H9 (cell line): Measurements from ENCODE around the gene ZFAND3. TPM values are rescaled to one million over a fixed set of nuclear protein-coding genes. Genes with fewer than 3 reads are reported as not detected.
A peak's percentile ranks its signal among the peaks of the same experiment; 100 is the strongest.

Source experiments
- DNase-seq: peaks from one replicate; pipeline ENCODE4 v3.0.0-alpha.2; 2017
- H2AFZ ChIP-seq: one replicate; pipeline ENCODE4 v1.6.1; 2013; ENCODE audit warnings: mild to moderate bottlenecking, low read length, control low read depth, moderate library complexity
- H2AK5ac ChIP-seq: 2 replicates; pipeline ENCODE4 v1.6.1; 2013; ENCODE audit warnings: low read length, control low read depth, mixed read lengths; ENCODE audit not compliant: insufficient read length
- H2BK120ac ChIP-seq: one replicate; pipeline ENCODE4 v1.6.1; 2013; ENCODE audit warnings: low read depth, mild to moderate bottlenecking, low read length, control low read depth, inconsistent platforms; ENCODE audit not compliant: poor library complexity, severe bottlenecking
- H2BK12ac ChIP-seq: 2 replicates; pipeline ENCODE4 v1.6.1; 2013; ENCODE audit warnings: low read length, control low read depth, mixed read lengths, low read depth; ENCODE audit not compliant: insufficient read length
- H2BK15ac ChIP-seq: 2 replicates; pipeline ENCODE4 v1.6.1; 2013; ENCODE audit warnings: low read depth, low read length, control low read depth
- H2BK20ac ChIP-seq: one replicate; pipeline ENCODE4 v1.6.1; 2013; ENCODE audit warnings: low read depth, mild to moderate bottlenecking, low read length, control low read depth, inconsistent platforms; ENCODE audit not compliant: poor library complexity, severe bottlenecking
- H2BK5ac ChIP-seq: 2 replicates; pipeline ENCODE4 v1.6.1; 2013; ENCODE audit warnings: low read length, control low read depth, mixed read lengths; ENCODE audit not compliant: insufficient read length
- H3K14ac ChIP-seq: 2 replicates; pipeline ENCODE4 v1.6.1; 2013; ENCODE audit warnings: low read length, control low read depth; ENCODE audit not compliant: insufficient read depth
- H3K18ac ChIP-seq: 2 replicates; pipeline ENCODE4 v1.6.1; 2013; ENCODE audit warnings: low read depth, mild to moderate bottlenecking, mixed read lengths, low read length, control low read depth; ENCODE audit not compliant: insufficient read length
- H3K23ac ChIP-seq: 2 replicates; pipeline ENCODE4 v1.6.1; 2013; ENCODE audit warnings: low read length, control low read depth, mixed read lengths, low read depth; ENCODE audit not compliant: insufficient read length
- H3K23me2 ChIP-seq: 2 replicates; pipeline ENCODE4 v1.6.1; 2013; ENCODE audit warnings: low read depth, mild to moderate bottlenecking, mixed read lengths, low read length, control low read depth; ENCODE audit not compliant: insufficient read length, poor library complexity, severe bottlenecking
- H3K27ac ChIP-seq: 2 replicates; pipeline ENCODE4 v1.5.1; 2013; ENCODE audit warnings: low read length, control low read depth, mixed read lengths, low read depth; ENCODE audit not compliant: insufficient read length
- H3K27me3 ChIP-seq: 2 replicates; pipeline ENCODE4 v1.6.1; 2013; ENCODE audit warnings: low read length, control low read depth, inconsistent platforms; ENCODE audit not compliant: insufficient read depth
- H3K4ac ChIP-seq: 2 replicates; pipeline ENCODE4 v1.6.1; 2013; ENCODE audit warnings: low read depth, mild to moderate bottlenecking, control low read depth, inconsistent platforms, low read length, moderate library complexity
- H3K4me1 ChIP-seq: 2 replicates; pipeline ENCODE4 v1.6.1; 2013; ENCODE audit warnings: low read length, control low read depth, inconsistent platforms; ENCODE audit not compliant: insufficient read depth
- H3K4me2 ChIP-seq: 2 replicates; pipeline ENCODE4 v1.6.1; 2013; ENCODE audit warnings: low read length, control low read depth, mixed read lengths; ENCODE audit not compliant: insufficient read length, insufficient read depth
- H3K56ac ChIP-seq: 2 replicates; pipeline ENCODE4 v1.6.1; 2013; ENCODE audit warnings: low read depth, mild to moderate bottlenecking, mixed read lengths, low read length, control low read depth; ENCODE audit not compliant: insufficient read length
- H3K79me1 ChIP-seq: 2 replicates; pipeline ENCODE4 v1.6.1; 2013; ENCODE audit warnings: low read depth, mild to moderate bottlenecking, moderate library complexity, low read length, control low read depth, inconsistent platforms; ENCODE audit not compliant: insufficient read depth, poor library complexity, severe bottlenecking
- H3K79me2 ChIP-seq: 2 replicates; pipeline ENCODE4 v1.6.1; 2013; ENCODE audit warnings: low read length, control low read depth, inconsistent platforms; ENCODE audit not compliant: insufficient read depth
- H3K9ac ChIP-seq: 2 replicates; pipeline ENCODE4 v1.6.1; 2013; ENCODE audit warnings: low read length, control low read depth, mixed read lengths; ENCODE audit not compliant: insufficient read length; ENCODE audit errors: extremely low read depth
- H3K9me3 ChIP-seq: one replicate; pipeline ENCODE4 v1.6.1; 2013; ENCODE audit warnings: low read depth, low read length, inconsistent platforms; ENCODE audit not compliant: control insufficient read depth
- H3T11ph ChIP-seq: one replicate; pipeline ENCODE4 v1.6.1; 2013; ENCODE audit warnings: mild to moderate bottlenecking, low read length, control low read depth, inconsistent platforms
- H4K20me1 ChIP-seq: one replicate; pipeline ENCODE4 v1.6.1; 2013; ENCODE audit not compliant: control insufficient read depth, insufficient read length, insufficient read depth
- H4K5ac ChIP-seq: 2 replicates; pipeline ENCODE4 v1.6.1; 2013; ENCODE audit warnings: low read depth, mild to moderate bottlenecking, mixed read lengths, low read length, control low read depth; ENCODE audit not compliant: insufficient read length
- H4K8ac ChIP-seq: replicated peaks from 2 replicates; pipeline ENCODE4 v1.6.1; 2013; ENCODE audit warnings: low read length, control low read depth, mixed read lengths, low read depth; ENCODE audit not compliant: insufficient read length
- H4K91ac ChIP-seq: 2 replicates; pipeline ENCODE4 v1.6.1; 2013; ENCODE audit warnings: low read depth, mild to moderate bottlenecking, moderate library complexity, mixed read lengths, low read length, control low read depth; ENCODE audit not compliant: insufficient read length
- H3K27ac Mint-ChIP-seq, 3 experiments: 2 replicates in 2 of 3; 3 replicates in 1 of 3; pipeline ENCODE4 v1.8.0; 2020 to 2021; ENCODE audit warnings: mixed read lengths in 3 of 3, mild to moderate bottlenecking in 1 of 3, moderate library complexity in 1 of 3
- H3K27me3 Mint-ChIP-seq: 2 replicates; pipeline ENCODE4 v1.8.0; 2021; ENCODE audit warnings: low read depth, mild to moderate bottlenecking, moderate library complexity, mixed read lengths
- H3K36me3 Mint-ChIP-seq, 3 experiments: 2 replicates in 2 of 3; 3 replicates in 1 of 3; pipeline ENCODE4 v1.8.0; 2020 to 2021; ENCODE audit warnings: low read depth in 3 of 3, mixed read lengths in 3 of 3; ENCODE audit not compliant: insufficient read depth in 1 of 3
- H3K4me1 Mint-ChIP-seq, 2 experiments: 2 replicates each; pipeline ENCODE4 v1.8.0; 2020; ENCODE audit warnings: mixed read lengths in 2 of 2
- H3K4me3 Mint-ChIP-seq, 2 experiments: 2 replicates in 1 of 2; 3 replicates in 1 of 2; pipeline ENCODE4 v1.8.0; 2020 to 2021; ENCODE audit warnings: mild to moderate bottlenecking in 2 of 2, mixed read lengths in 2 of 2, moderate library complexity in 1 of 2
- H3K9me3 Mint-ChIP-seq, 2 experiments: 2 replicates in 1 of 2; 3 replicates in 1 of 2; pipeline ENCODE4 v1.8.0; 2020; ENCODE audit warnings: mild to moderate bottlenecking in 2 of 2, mixed read lengths in 2 of 2, moderate library complexity in 1 of 2
- CTCF ChIP-seq: fragments of 200-600 bp; sonication (generic); conservative IDR thresholded peaks from 3 replicates; pipeline ENCODE4 v1.8.0; 2021; ENCODE audit warnings: antibody characterized with exemption, mild to moderate bottlenecking
- WGBS: extraction: QIAGEN DNeasy Blood & Tissue Kit; methylation state at CpG from one replicate; pipeline ENCODE4 v1.1.7; 2013; ENCODE audit warnings: missing lambda C conversion rate, low lambda C conversion rate, mixed read lengths; ENCODE audit not compliant: insufficient read length; ENCODE audit errors: extremely low coverage; 5-methylcytosine and 5-hydroxymethylcytosine counted together
- total RNA-seq: library from RNA; stranded (reverse); gene quantifications from 2 replicates; pipeline ENCODE4 v1.2.1, GENCODE V29; 2021

ZFAND3 gene
- total RNA-seq, 1 experiment from 2014 or later: 57.7 TPM

GRCh38 chr6:38193481-38194281 lies 374.2 kb downstream of the ZFAND3 start:
- Histone ChIP-seq H3K4ac (no peak overlapping the region), H3K9me3 (no peaks in the 10 kb centered on the region), H3K23me2 (no peaks in the 10 kb centered on the region), H3K56ac (no peak overlapping the region), H2BK12ac (no peak overlapping the region), H2BK20ac (no peak overlapping the region), H3T11ph (no peak overlapping the region), H2BK5ac (no peak overlapping the region), H4K8ac (no peak overlapping the region), H2AFZ (no peak overlapping the region), H2BK15ac (no peak overlapping the region), H3K79me2 (no peaks in the 10 kb centered on the region), H3K23ac (no peak overlapping the region), H3K14ac (no peak overlapping the region), H3K27ac (no peak overlapping the region), H3K79me1 (no peaks in the 10 kb centered on the region), H4K20me1 (no peaks in the 10 kb centered on the region), H2AK5ac (no peak overlapping the region), H3K27me3 (no peaks in the 10 kb centered on the region), H3K4me1 (peaks cover 8% of the 10 kb centered on the region; the same call in 1 of the 2 replicates), H3K9ac (no peak overlapping the region), H4K5ac (no peak overlapping the region), H4K91ac (no peak overlapping the region), H2BK120ac (no peak overlapping the region), H3K4me2 (no peak overlapping the region), H3K18ac (no peak overlapping the region)
- TF ChIP-seq CTCF: no peak
- no peaks in the 10 kb centered on the region for H3K27me3 Mint-ChIP-seq
- H3K27ac Mint-ChIP-seq: peak overlapping the region in 2 of 3 experiments; percentile 41 to 87; a peak in 3 of 7 replicates
- DNase-seq: no peak
- H3K4me3 Mint-ChIP-seq: no peak overlapping the region
- H3K9me3 Mint-ChIP-seq: no peaks in the 10 kb centered on the region
- H3K4me1 Mint-ChIP-seq: peaks cover 36 to 44% of the 10 kb centered on the region in 2 experiments
- no peaks in the 10 kb centered on the region for H3K36me3 Mint-ChIP-seq
- no CpG with 5 or more reads among the region's 9 CpGs for WGBS
